Colonic mucosa (tissue), 4 donors: ENCODE results near the gene MTA1. TPM values are rescaled to one million over a fixed set of nuclear protein-coding genes. Genes with fewer than 3 reads are reported as not detected.
A peak's percentile ranks its signal among the peaks of the same experiment; 100 is the strongest.

ENCODE experiments used
- DNase-seq: peaks from one replicate; pipeline ENCODE4 v3.0.0-alpha.2; 2020
- H3K27ac ChIP-seq: fragments of 200-600 bp; one replicate; pipeline ENCODE4 v1.8.0; 2021
- H3K27me3 ChIP-seq: fragments of 200-600 bp; one replicate; pipeline ENCODE4 v1.8.0; 2021
- H3K36me3 ChIP-seq: fragments of 200-600 bp; one replicate; pipeline ENCODE4 v1.8.0; 2021
- H3K4me1 ChIP-seq: fragments of 200-600 bp; one replicate; pipeline ENCODE4 v1.8.0; 2021; ENCODE audit warnings: mild to moderate bottlenecking
- H3K4me3 ChIP-seq: fragments of 200-600 bp; one replicate; pipeline ENCODE4 v1.8.0; 2021
- H3K9ac ChIP-seq, 2 donors: one replicate each; pipeline ENCODE4 v1.7.0; 2013; ENCODE audit warnings: control low read depth in 2 of 2, low read depth in 2 of 2, low read length in 2 of 2
- H3K9me3 ChIP-seq: fragments of 200-600 bp; one replicate; pipeline ENCODE4 v1.8.0; 2021
- intact Hi-C: fragments of 100-400 bp; cut with DNase I; formaldehyde crosslinking; loops from one replicate; pipeline ENCODE4 v1.14.1; 2022
- total RNA-seq, 2 donors: library from RNA; stranded (reverse); fragmentation: NEBNext Ultra II Directional in 1 of 2; extraction: Animal tissue kit (Norgen Biotek cat#: 25700) in 1 of 2; gene quantifications; one replicate each; pipeline ENCODE4 v1.2.1, GENCODE V29; 2021
- TF ChIP-seq, protein P1 (sequence below): fragments of 200-600 bp; IDR thresholded peaks from one replicate; pipeline ENCODE4 v1.8.0; 2022; ENCODE audit warnings: antibody characterized with exemption, mild to moderate bottlenecking
- donor health status: healthy.
- donor health status: DM: no; HTN: no; CAD: no.
- donor health status: DM: no; HTN: no; CAD: no.

Gene MTA1
- total RNA-seq, 2 donors from 2014 or later, result 47.0 to 90.2 TPM

DNA sequence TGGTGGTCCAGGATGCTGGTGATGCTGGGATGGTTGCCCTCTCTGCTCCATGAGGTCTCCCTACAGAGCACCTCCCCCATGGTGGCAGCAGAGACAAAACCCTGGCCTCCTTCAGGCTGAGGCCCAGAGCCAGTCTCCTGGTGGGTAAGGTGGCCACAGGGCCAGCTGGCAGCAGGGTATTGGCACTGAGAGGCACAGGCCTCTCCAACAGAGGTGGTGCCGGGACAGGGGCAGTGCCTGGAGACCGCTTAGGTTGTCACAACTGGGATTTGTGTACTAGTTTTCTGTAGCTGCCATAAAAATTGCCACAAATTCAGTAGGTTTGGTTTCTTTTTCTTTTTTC is 6.1 kb upstream of the MTA1 start:
- Histone ChIP-seq H3K9ac (no peak overlapping the region), H3K4me1 (peaks cover 4% of the 10 kb centered on the region), H3K27me3 (peaks cover 22% of the 10 kb centered on the region), H3K9me3 (no peaks in the 10 kb centered on the region), H3K36me3 (no peaks in the 10 kb centered on the region), H3K4me3 (no peak overlapping the region), H3K27ac (no peak overlapping the region)
- TF ChIP-seq, protein P1, sequence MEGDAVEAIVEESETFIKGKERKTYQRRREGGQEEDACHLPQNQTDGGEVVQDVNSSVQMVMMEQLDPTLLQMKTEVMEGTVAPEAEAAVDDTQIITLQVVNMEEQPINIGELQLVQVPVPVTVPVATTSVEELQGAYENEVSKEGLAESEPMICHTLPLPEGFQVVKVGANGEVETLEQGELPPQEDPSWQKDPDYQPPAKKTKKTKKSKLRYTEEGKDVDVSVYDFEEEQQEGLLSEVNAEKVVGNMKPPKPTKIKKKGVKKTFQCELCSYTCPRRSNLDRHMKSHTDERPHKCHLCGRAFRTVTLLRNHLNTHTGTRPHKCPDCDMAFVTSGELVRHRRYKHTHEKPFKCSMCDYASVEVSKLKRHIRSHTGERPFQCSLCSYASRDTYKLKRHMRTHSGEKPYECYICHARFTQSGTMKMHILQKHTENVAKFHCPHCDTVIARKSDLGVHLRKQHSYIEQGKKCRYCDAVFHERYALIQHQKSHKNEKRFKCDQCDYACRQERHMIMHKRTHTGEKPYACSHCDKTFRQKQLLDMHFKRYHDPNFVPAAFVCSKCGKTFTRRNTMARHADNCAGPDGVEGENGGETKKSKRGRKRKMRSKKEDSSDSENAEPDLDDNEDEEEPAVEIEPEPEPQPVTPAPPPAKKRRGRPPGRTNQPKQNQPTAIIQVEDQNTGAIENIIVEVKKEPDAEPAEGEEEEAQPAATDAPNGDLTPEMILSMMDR, result no peak
- DNase-seq, result no peak
- intact Hi-C loops, result no loop called here

DNA sequence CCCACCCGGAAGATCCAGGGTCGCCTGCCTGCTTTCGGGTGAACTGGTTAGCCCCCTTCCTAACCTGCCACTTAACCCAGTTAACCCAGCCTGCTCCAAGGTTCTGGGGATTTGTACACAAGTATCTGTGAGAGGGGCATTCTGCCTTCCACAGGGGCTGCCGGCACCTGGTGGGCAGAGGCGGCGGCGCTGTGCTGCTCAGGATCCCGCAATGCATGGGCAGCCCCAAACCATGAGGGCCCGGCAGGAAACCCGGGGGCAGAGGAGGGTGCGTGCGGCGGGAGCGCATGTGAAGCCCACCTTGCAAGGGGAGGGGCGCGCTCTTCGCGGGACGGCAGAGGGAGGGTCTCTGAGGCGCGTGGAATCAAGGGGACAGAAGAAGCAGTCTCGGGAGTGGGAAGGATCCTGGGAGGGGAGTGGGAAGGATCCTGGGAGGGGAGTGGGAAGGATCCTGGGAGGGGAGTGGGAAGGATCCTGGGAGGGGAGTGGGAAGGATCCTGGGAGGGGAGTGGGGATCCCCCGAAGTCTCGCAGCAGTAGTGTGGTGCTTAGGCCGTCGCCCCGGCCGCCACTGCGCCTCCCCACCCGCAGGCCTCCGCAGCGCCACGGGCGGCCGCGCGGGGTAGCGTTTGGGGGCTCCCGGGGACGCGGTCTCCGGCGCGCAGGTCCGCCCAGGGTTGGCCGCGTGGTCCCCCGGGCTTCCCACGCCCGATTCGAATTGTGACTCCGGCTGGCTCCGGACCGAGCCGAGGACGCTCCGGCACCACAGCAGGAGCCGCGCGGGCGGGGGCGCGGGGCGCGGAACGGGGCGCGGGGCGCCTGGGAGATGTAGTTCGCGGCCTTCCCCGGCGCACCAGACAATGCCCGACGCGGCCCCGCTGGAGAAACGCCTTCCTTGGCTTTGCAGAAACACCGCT is 4.9 kb upstream of the MTA1 start:
- H3K27me3 ChIP-seq, result peaks cover 20% of the 10 kb centered on the region
- TF ChIP-seq, protein P1, result peak; percentile 69
- H3K27ac ChIP-seq, result peak overlapping the region; percentile 32
- intact Hi-C loops, result no loop called here
- peak overlapping the region; percentile 53 for H3K4me3 ChIP-seq
- H3K36me3 ChIP-seq, result no peaks in the 10 kb centered on the region
- H3K9ac ChIP-seq, result peak overlapping the region in 1 of 2 donors; percentile 52
- no peaks in the 10 kb centered on the region for H3K9me3 ChIP-seq
- DNase-seq, result peak; percentile 40
- H3K4me1 ChIP-seq, result peaks cover 12% of the 10 kb centered on the region

DNA sequence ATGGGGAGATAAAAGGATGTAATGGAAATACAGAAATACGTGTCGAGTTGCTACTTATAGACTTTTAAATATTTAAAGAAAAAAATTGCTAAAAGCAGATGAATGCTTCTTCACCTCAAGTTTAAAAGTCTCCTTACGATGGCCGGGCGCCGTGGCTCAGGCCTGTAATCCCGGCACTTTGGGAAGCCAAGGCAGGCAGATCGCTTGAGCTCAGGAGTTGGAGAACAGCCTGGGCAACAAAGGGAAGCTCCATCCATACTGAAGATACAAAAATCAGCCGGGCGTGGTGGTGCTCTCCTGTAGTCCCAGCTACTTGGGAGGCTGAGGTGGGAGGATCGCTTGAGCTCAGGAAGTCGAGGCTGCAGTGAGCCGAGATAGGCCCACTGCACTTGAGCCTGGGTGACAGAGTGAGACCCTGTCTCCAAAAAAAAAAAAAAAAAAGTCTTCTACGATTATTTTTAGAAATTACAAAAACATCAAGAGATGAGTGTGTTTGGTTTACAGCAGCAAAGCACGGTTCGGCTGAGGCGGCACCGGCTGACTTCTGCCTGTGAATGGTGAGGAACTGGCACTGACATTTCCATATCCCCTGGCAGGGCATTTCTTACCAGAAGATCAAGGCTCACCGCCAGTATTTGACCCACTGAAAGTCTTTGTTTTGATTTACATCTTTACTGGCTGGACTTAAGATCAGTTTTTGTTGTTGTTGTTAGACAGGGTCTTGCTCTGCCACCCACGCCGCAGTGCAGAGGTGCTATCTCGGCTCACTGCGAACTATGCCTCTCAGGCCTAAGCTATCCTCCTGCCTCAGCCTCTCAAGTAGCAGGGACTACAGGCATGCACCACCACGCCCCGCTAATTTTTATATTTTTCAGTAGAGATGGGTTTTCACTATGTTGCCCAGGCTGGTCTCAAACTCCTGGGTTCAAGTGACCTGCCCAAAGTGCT is 3.9 kb upstream of the MTA1 start:
- TF ChIP-seq, protein P1, result no peak
- peaks cover 16% of the 10 kb centered on the region for H3K4me1 ChIP-seq
- peaks cover 10% of the 10 kb centered on the region for H3K27me3 ChIP-seq
- H3K9ac ChIP-seq, result peak overlapping the region in 1 of 2 donors; percentile 24
- no peaks in the 10 kb centered on the region for H3K36me3 ChIP-seq
- intact Hi-C loops, result no loop called here
- H3K9me3 ChIP-seq, result no peaks in the 10 kb centered on the region
- no peak overlapping the region for H3K27ac ChIP-seq
- peak overlapping the region; percentile 53 for H3K4me3 ChIP-seq
- no peak for DNase-seq

DNA sequence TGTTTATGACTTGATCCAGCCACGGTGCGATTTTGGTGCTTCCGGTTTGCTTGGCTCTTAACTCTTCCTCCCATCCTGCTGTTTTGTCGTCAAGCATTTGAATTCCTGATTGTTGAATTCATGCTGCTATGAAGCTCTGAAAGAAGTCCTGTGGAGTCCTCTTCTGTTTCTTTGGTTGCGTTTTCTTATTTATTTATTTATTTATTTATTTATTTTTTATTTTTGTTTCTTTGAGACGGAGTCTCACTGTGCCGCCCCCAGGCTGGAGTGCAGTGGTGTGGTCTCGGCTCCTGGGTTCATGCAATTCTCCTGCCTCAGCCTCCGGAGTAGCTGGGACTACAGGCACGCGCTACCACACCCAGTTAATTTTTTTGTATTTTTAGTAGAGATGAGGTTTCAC is 3.0 kb upstream of the MTA1 start:
- TF ChIP-seq, protein P1, result no peak

DNA sequence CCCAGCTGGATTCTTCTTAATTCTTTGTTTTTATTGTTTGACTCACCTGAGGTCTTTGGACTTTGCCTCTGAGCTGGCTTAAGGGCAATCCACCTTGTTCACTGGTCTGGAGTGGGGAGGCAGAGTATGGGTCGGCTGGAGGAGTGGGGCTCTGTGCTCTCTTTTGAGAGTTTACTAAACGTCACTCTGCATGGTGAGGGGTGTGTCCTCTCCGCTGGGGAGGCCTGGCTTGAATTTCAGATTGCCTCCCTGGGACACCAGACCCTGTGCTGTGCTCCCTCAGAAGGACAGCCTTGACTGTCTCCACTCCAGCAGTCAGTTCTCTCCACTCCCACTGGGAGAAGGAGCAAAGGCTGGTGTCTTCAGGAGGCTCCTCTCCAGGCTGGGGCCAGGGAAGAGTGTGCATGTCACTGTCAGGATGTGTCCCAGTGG is 1.9 kb upstream of the MTA1 start:
- no peak overlapping the region for H3K9ac ChIP-seq
- no peaks in the 10 kb centered on the region for H3K9me3 ChIP-seq
- H3K36me3 ChIP-seq, result no peaks in the 10 kb centered on the region
- TF ChIP-seq, protein P1, result no peak
- intact Hi-C loops, result no loop called here
- H3K27ac ChIP-seq, result no peak overlapping the region
- no peak for DNase-seq
- H3K4me3 ChIP-seq, result no peak overlapping the region
- H3K27me3 ChIP-seq, result no peaks in the 10 kb centered on the region
- peaks cover 16% of the 10 kb centered on the region for H3K4me1 ChIP-seq

More for the DNA sequence above, 3.0 kb upstream of the MTA1 start:
- peaks cover 16% of the 10 kb centered on the region for H3K4me1 ChIP-seq
- no peak overlapping the region for H3K4me3 ChIP-seq
- no peak overlapping the region for H3K9ac ChIP-seq
- no peaks in the 10 kb centered on the region for H3K9me3 ChIP-seq
- intact Hi-C loops, result no loop called here
- no peak overlapping the region for H3K27ac ChIP-seq
- no peak for DNase-seq
- peaks cover 4% of the 10 kb centered on the region for H3K27me3 ChIP-seq
- no peaks in the 10 kb centered on the region for H3K36me3 ChIP-seq
